Measurements from ENCODE around the gene PCDH17. TPM values are rescaled to one million over a fixed set of nuclear protein-coding genes. Genes with fewer than 3 reads are reported as not detected.
A peak's percentile ranks its signal among the peaks of the same experiment; 100 is the strongest.

PCDH17 gene
- total RNA-seq, 1 donor from 2014 or later: 14.6 TPM

GRCh38 chr13:57601536-57601935, 30.0 kb upstream of the PCDH17 start:
- Mint-ChIP-seq H3K27ac (ENCODE audit: unreplicated experiment) (no peak overlapping the region), H3K4me3 (no peak overlapping the region), H3K9me3 (no peaks in the 10 kb centered on the region), H3K36me3 (ENCODE audit: low read depth) (no peaks in the 10 kb centered on the region), H3K4me1 (no peaks in the 10 kb centered on the region), H3K27me3 (ENCODE audit: low read depth) (no peaks in the 10 kb centered on the region)
- no peak for TF ChIP-seq CTCF (conservative IDR thresholded peaks at IDR 0.05)
- no peak for DNase-seq (ENCODE audit: low read depth, low spot score)

GRCh38 chr13:57604442-57604841, 27.1 kb upstream of the PCDH17 start:
- Mint-ChIP-seq H3K27ac (ENCODE audit: unreplicated experiment) (no peak overlapping the region), H3K4me3 (no peak overlapping the region), H3K27me3 (ENCODE audit: low read depth) (no peaks in the 10 kb centered on the region), H3K4me1 (no peaks in the 10 kb centered on the region), H3K9me3 (no peaks in the 10 kb centered on the region), H3K36me3 (ENCODE audit: low read depth) (no peaks in the 10 kb centered on the region)
- TF ChIP-seq CTCF (conservative IDR thresholded peaks at IDR 0.05): no peak
- no peak for DNase-seq (ENCODE audit: low read depth, low spot score)

GRCh38 chr13:57611969-57612368, 19.6 kb upstream of the PCDH17 start:
- H3K4me3 Mint-ChIP-seq: no peak overlapping the region
- no peak overlapping the region for H3K27ac Mint-ChIP-seq (ENCODE audit: unreplicated experiment)
- no peaks in the 10 kb centered on the region for H3K4me1 Mint-ChIP-seq
- H3K36me3 Mint-ChIP-seq (ENCODE audit: low read depth): no peaks in the 10 kb centered on the region
- DNase-seq (ENCODE audit: low read depth, low spot score): no peak
- H3K9me3 Mint-ChIP-seq: no peaks in the 10 kb centered on the region
- H3K27me3 Mint-ChIP-seq (ENCODE audit: low read depth): no peaks in the 10 kb centered on the region
- TF ChIP-seq CTCF (conservative IDR thresholded peaks at IDR 0.05): no peak

GRCh38 chr13:57612568-57612967, 19.0 kb upstream of the PCDH17 start:
- no peaks in the 10 kb centered on the region for H3K9me3 Mint-ChIP-seq
- DNase-seq (ENCODE audit: low read depth, low spot score): no peak
- no peak overlapping the region for H3K27ac Mint-ChIP-seq (ENCODE audit: unreplicated experiment)
- no peaks in the 10 kb centered on the region for H3K4me1 Mint-ChIP-seq
- no peak for TF ChIP-seq CTCF (conservative IDR thresholded peaks at IDR 0.05)
- H3K36me3 Mint-ChIP-seq (ENCODE audit: low read depth): no peaks in the 10 kb centered on the region
- no peaks in the 10 kb centered on the region for H3K27me3 Mint-ChIP-seq (ENCODE audit: low read depth)
- no peak overlapping the region for H3K4me3 Mint-ChIP-seq

GRCh38 chr13:57624565-57625435, 6.7 kb upstream of the PCDH17 start:
- Mint-ChIP-seq H3K27me3 (ENCODE audit: low read depth) (peaks cover 18% of the 10 kb centered on the region), H3K36me3 (ENCODE audit: low read depth) (no peaks in the 10 kb centered on the region), H3K27ac (ENCODE audit: unreplicated experiment) (no peak overlapping the region), H3K4me1 (peaks cover 15% of the 10 kb centered on the region), H3K9me3 (no peaks in the 10 kb centered on the region), H3K4me3 (peak overlapping the region; percentile 17)
- peak; percentile 96 for TF ChIP-seq CTCF (conservative IDR thresholded peaks at IDR 0.05)
- peak; percentile 59 for DNase-seq (ENCODE audit: low read depth, low spot score)

All from neural crest cell (in vitro differentiated cells).